ENCODE measurements around the gene IER3. TPM values are rescaled to one million over a fixed set of nuclear protein-coding genes. Genes with fewer than 3 reads are reported as not detected.
A peak's percentile ranks its signal among the peaks of the same experiment; 100 is the strongest.
"Not testable (repeated sequence)": the region's sequence is repeated elsewhere in the genome, so short reads cannot be mapped to it uniquely, and the experiment has no call there.

The IER3 gene
- polyA plus RNA-seq, 1 of the 3 experiments (the other 2 are of a cell fraction), result 12.9 TPM

DNA sequence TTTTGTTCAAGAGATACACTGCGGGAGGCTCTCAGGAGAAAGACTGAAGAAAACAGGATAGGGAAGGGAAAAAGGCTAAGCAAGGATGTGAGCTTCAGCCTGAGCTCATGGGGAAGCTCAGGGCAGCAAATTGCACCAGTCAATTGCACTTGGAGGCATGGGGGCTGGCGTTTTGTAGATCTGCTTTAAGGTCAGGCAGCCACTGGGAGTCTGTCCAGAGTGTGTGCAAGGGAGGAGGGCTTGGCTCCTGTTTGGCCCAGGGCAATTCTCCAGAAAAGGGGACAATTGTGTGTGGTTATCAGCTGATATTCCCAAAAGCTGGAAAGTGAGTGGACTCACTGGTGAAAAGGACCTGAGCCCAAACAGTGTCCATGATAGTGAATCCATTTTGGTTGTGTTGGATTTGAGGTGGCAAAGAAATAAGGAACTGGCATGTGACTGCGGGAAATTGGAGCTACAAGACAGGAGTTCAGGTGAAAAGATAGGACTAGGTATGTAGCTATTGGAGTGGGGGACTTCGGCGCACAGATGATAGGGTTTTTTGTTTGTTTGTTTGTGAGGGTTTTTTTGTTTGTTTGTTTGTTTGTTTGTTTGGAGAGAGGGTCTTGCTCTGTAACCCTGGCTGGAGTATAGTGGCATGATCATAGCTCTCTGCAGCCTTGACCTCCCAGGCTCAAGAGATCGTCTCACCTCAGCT lies 22.3 kb upstream of the IER3 start:
- POLR2A ChIA-PET, result interaction anchor here (0.6 kb wide), 1 partner anchor 141 kb away, joined by 4 read pairs; no protein-coding TSS in a partner anchor
- CTCF ChIA-PET, result interaction anchor here (1.6 kb wide), 1 partner anchor 10 kb away, joined by 4 read pairs; no protein-coding TSS in a partner anchor
- Histone ChIP-seq H2AFZ (ENCODE audit: low read depth) (no peak overlapping the region), H3K36me3 (replicated peaks in 1 of 2; ENCODE audit: control insufficient read depth in 1 of 2, insufficient read depth in 2 of 2, low read length in 1 of 2) (no peaks in the 10 kb centered on the region), H3K9me3 (no peaks in the 10 kb centered on the region), H3K4me2 (no peak overlapping the region), H3K9ac (no peak overlapping the region), H3K27me3 (ENCODE audit: insufficient read depth) (no peaks in the 10 kb centered on the region), H3F3A (replicated peaks; ENCODE audit: insufficient read depth) (peaks cover 34% of the 10 kb centered on the region), H3K4me1 (ENCODE audit: control insufficient read depth in 1 of 2, insufficient read depth in 2 of 2, low read depth in 1 of 2, low read length in 1 of 2) (peaks cover 35 to 36% of the 10 kb centered on the region in 2 experiments), H3K4me3 (ENCODE audit: low read depth in 2 of 2, low read length in 1 of 2) (no peak overlapping the region), H3K79me2 (ENCODE audit: insufficient read depth) (no peaks in the 10 kb centered on the region), H4K20me1 (ENCODE audit: insufficient read depth) (no peaks in the 10 kb centered on the region), H3K27ac (ENCODE audit: low read depth in 2 of 2, low read length in 1 of 2) (no peak overlapping the region; a peak in 1 of 4 replicates), H3K9me2 (no peaks in the 10 kb centered on the region)
- 80% methylated on average over 6 of the region's 6 CpGs for WGBS (ENCODE audit: low lambda C conversion rate)
- no peak for DNase-seq
- TF ChIP-seq EP300 (IDR thresholded peaks at IDR 0.05; ENCODE audit: borderline replicate concordance in 1 of 2, low read depth in 1 of 2, low read length in 1 of 2) (no peak), RCOR1 (IDR thresholded peaks at IDR 0.05; ENCODE audit: low read length) (no peak), IRF3 (IDR thresholded peaks at IDR 0.05; ENCODE audit: low read depth, low read length) (no peak), SIN3A (IDR thresholded peaks at IDR 0.05; ENCODE audit: borderline replicate concordance, low read depth, low read length) (no peak), FOXM1 (IDR thresholded peaks at IDR 0.05; ENCODE audit: low read depth) (no peak), TCF12 (IDR thresholded peaks at IDR 0.05) (no peak), GABPA (IDR thresholded peaks at IDR 0.05; ENCODE audit: low read depth) (no peak), RFX5 (IDR thresholded peaks at IDR 0.05; ENCODE audit: low read length) (no peak), FOXJ3 (CRISPR knock-in tag; IDR thresholded peaks at IDR 0.05) (no peak), CHD2 (IDR thresholded peaks at IDR 0.05; ENCODE audit: low read length, partially characterized antibody) (no peak), MAX (IDR thresholded peaks at IDR 0.05; ENCODE audit: low read depth) (no peak), MEF2A (IDR thresholded peaks at IDR 0.05; ENCODE audit: borderline replicate concordance, low read depth) (no peak), MXI1 (IDR thresholded peaks at IDR 0.05; ENCODE audit: low read depth, low read length) (no peak), RXRA (IDR thresholded peaks at IDR 0.05; ENCODE audit: borderline replicate concordance, low read depth) (no peak), TAF1 (IDR thresholded peaks at IDR 0.05; ENCODE audit: borderline replicate concordance, low read depth, low read length) (no peak)
- TF ChIP-seq, protein P1, sequence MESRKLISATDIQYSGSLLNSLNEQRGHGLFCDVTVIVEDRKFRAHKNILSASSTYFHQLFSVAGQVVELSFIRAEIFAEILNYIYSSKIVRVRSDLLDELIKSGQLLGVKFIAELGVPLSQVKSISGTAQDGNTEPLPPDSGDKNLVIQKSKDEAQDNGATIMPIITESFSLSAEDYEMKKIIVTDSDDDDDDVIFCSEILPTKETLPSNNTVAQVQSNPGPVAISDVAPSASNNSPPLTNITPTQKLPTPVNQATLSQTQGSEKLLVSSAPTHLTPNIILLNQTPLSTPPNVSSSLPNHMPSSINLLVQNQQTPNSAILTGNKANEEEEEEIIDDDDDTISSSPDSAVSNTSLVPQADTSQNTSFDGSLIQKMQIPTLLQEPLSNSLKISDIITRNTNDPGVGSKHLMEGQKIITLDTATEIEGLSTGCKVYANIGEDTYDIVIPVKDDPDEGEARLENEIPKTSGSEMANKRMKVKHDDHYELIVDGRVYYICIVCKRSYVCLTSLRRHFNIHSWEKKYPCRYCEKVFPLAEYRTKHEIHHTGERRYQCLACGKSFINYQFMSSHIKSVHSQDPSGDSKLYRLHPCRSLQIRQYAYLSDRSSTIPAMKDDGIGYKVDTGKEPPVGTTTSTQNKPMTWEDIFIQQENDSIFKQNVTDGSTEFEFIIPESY (IDR thresholded peaks at IDR 0.05; ENCODE audit: borderline replicate concordance, low read depth), result no peak
- TF ChIP-seq, protein P2, sequence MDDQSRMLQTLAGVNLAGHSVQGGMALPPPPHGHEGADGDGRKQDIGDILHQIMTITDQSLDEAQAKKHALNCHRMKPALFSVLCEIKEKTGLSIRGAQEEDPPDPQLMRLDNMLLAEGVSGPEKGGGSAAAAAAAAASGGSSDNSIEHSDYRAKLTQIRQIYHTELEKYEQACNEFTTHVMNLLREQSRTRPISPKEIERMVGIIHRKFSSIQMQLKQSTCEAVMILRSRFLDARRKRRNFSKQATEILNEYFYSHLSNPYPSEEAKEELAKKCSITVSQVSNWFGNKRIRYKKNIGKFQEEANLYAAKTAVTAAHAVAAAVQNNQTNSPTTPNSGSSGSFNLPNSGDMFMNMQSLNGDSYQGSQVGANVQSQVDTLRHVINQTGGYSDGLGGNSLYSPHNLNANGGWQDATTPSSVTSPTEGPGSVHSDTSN (IDR thresholded peaks at IDR 0.05), result no peak

DNA sequence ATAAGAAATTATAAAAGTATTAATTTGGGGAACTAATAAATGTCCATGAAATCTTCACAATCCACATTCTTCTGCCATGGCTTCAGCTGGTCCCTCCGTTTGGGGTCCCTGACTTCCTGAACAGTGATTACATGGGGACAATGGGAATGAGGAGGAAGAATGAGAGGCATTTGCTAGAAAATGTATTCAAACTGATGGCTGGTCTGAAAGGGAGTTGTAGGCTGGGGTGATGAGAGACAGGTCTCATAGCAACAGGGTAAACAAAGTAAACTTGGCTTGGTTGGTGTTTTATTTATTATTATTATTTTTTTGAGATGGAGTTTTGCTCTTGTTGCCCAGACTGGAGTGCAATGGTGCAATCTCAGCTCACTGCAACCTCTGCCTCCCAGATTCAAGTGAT lies 21.1 kb upstream of the IER3 start:
- POLR2A ChIA-PET; H4K20me1 ChIP-seq (ENCODE audit: insufficient read depth); H3K4me3 ChIP-seq (ENCODE audit: low read depth in 2 of 2, low read length in 1 of 2); H3K27ac ChIP-seq (ENCODE audit: low read depth in 2 of 2, low read length in 1 of 2); H3K4me2 ChIP-seq; H3K27me3 ChIP-seq (ENCODE audit: insufficient read depth); H3K36me3 ChIP-seq (replicated peaks in 1 of 2; ENCODE audit: control insufficient read depth in 1 of 2, insufficient read depth in 2 of 2, low read length in 1 of 2); H3K79me2 ChIP-seq (ENCODE audit: insufficient read depth); H3K9ac ChIP-seq; H3K9me3 ChIP-seq; H3K9me2 ChIP-seq; H2AFZ ChIP-seq (ENCODE audit: low read depth); DNase-seq: not testable (repeated sequence)
- Histone ChIP-seq H3K4me1 (ENCODE audit: control insufficient read depth in 1 of 2, insufficient read depth in 2 of 2, low read depth in 1 of 2, low read length in 1 of 2) (peaks cover 34% of the 10 kb centered on the region in 2 experiments), H3F3A (replicated peaks; ENCODE audit: insufficient read depth) (peaks cover 31% of the 10 kb centered on the region)
- WGBS (ENCODE audit: low lambda C conversion rate), result 80% methylated on average over 1 of the region's 1 CpG
- CTCF ChIA-PET, result interaction anchor here (1.6 kb wide), 1 partner anchor 11 kb away, joined by 4 read pairs; no protein-coding TSS in a partner anchor

DNA sequence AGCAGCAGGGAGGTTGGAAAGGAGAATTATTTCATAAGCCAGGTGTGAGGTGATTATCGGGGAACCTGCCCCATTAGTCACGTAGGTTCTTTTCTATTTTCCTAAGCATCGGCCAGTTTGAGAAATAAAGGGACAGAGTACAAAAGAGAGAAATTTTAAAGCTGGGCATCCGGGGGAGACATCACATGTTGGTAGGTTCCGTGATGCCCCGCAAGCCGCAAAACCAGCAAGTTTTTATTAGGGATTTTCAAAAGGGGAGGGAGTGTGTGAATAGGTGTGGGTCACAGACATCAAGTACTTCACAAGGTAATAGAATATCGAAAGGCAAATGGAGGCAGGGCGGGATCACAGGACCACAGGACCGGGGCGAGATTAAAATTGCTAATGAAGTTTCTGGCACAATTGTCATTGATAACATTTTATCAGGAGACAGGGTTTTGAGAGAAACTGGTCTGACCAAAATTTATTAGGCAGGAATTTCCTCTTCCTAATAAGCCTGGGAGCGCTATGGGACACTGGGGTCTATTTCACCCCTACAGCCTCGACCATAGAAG lies 20.2 kb upstream of the IER3 start:
- H3K9ac ChIP-seq, result peak overlapping the region; percentile 53; the same call in 1 of the 2 replicates
- peak overlapping the region; percentile 80 to 85 for H3K27ac ChIP-seq (ENCODE audit: low read depth in 2 of 2, low read length in 1 of 2)
- H4K20me1 ChIP-seq (ENCODE audit: insufficient read depth); H3K9me2 ChIP-seq; H3K9me3 ChIP-seq; H2AFZ ChIP-seq (ENCODE audit: low read depth); H3K79me2 ChIP-seq (ENCODE audit: insufficient read depth); H3K36me3 ChIP-seq (replicated peaks in 1 of 2; ENCODE audit: control insufficient read depth in 1 of 2, insufficient read depth in 2 of 2, low read length in 1 of 2); POLR2A ChIA-PET; H3K27me3 ChIP-seq (ENCODE audit: insufficient read depth); H3K4me3 ChIP-seq (ENCODE audit: low read depth in 2 of 2, low read length in 1 of 2); DNase-seq: not testable (repeated sequence)
- CTCF ChIA-PET, result interaction anchor here (2.0 kb wide), 1 partner anchor 10 kb away, joined by 5 read pairs; no protein-coding TSS in a partner anchor
- H3K4me1 ChIP-seq (ENCODE audit: control insufficient read depth in 1 of 2, insufficient read depth in 2 of 2, low read depth in 1 of 2, low read length in 1 of 2), result peaks cover 25 to 26% of the 10 kb centered on the region in 2 experiments; a peak in 3 of 4 replicates
- 89% methylated on average over 13 of the region's 13 CpGs for WGBS (ENCODE audit: low lambda C conversion rate)
- peaks cover 33% of the 10 kb centered on the region for H3F3A ChIP-seq (replicated peaks; ENCODE audit: insufficient read depth)
- H3K4me2 ChIP-seq, result peak overlapping the region; percentile 66; the same call in 1 of the 2 replicates
